H1 (cell line): ENCODE measurements around the gene SHMT2. TPM values are rescaled to one million over a fixed set of nuclear protein-coding genes. Genes with fewer than 3 reads are reported as not detected.

Source experiments
- ATF2 ChIP-seq: IDR thresholded peaks from 2 replicates; pipeline ENCODE4 v1.6.1; 2012; ENCODE audit warnings: low read length, inconsistent platforms
- ATF3 ChIP-seq: IDR thresholded peaks from 2 replicates; pipeline ENCODE4 v1.6.1; 2011; ENCODE audit warnings: low read depth, mild to moderate bottlenecking, low read length; ENCODE audit not compliant: insufficient read depth
- BCL11A ChIP-seq, 2 experiments: IDR thresholded peaks; one replicate each; pipeline ENCODE4 v1.6.1; 2011; ENCODE audit warnings: low read depth in 2 of 2, low read length in 2 of 2, mild to moderate bottlenecking in 2 of 2
- CEBPB ChIP-seq: IDR thresholded peaks from 2 replicates; pipeline ENCODE4 v1.6.1; 2012; ENCODE audit warnings: low read depth, low read length
- CREB1 ChIP-seq: IDR thresholded peaks from 2 replicates; pipeline ENCODE4 v1.6.1; 2012; ENCODE audit warnings: inconsistent platforms
- CTBP2 ChIP-seq: IDR thresholded peaks from 2 replicates; pipeline ENCODE4 v1.7.0; 2011; ENCODE audit warnings: borderline replicate concordance, mild to moderate bottlenecking, moderate library complexity, mixed read lengths, low read length; ENCODE audit not compliant: insufficient read depth, insufficient read length
- EP300 ChIP-seq, 2 experiments: IDR thresholded peaks; 1 replicate in 1 of 2; 2 replicates in 1 of 2; pipeline ENCODE4 v1.6.1; 2011 to 2012; ENCODE audit warnings: low read depth in 2 of 2, low read length in 2 of 2, mild to moderate bottlenecking in 2 of 2, borderline replicate concordance in 1 of 2, inconsistent platforms in 1 of 2, moderate library complexity in 1 of 2
- HDAC6 ChIP-seq: IDR thresholded peaks from one replicate; pipeline ENCODE4 v1.7.1; 2012; ENCODE audit warnings: low read depth, mild to moderate bottlenecking, inconsistent platforms, low read length, moderate library complexity
- NANOG ChIP-seq: IDR thresholded peaks from 2 replicates; pipeline ENCODE4 v1.6.1; 2011; ENCODE audit warnings: low read length, low read depth, mild to moderate bottlenecking, inconsistent platforms; ENCODE audit not compliant: insufficient read depth, poor library complexity, severe bottlenecking
- POLR2AphosphoS5 ChIP-seq: IDR thresholded peaks from 2 replicates; pipeline ENCODE4 v1.6.1; 2011; ENCODE audit warnings: low read depth, low read length
- RAD21 ChIP-seq, 2 experiments: IDR thresholded peaks in 1 of 2; conservative IDR thresholded peaks in 1 of 2; 2 replicates each; pipeline ENCODE4 v1.6.1; 2011; ENCODE audit warnings: low read depth in 2 of 2, low read length in 2 of 2, improper control_type of control experiment in 1 of 2, inconsistent platforms in 1 of 2, mild to moderate bottlenecking in 1 of 2, moderate library complexity in 1 of 2
- RBBP5 ChIP-seq: IDR thresholded peaks from 2 replicates; pipeline ENCODE4 v1.7.1; 2012; ENCODE audit warnings: low read depth, mild to moderate bottlenecking, inconsistent platforms, low read length, moderate library complexity, borderline replicate concordance
- RXRA ChIP-seq: IDR thresholded peaks from 2 replicates; pipeline ENCODE4 v1.6.1; 2011; ENCODE audit warnings: low read depth, mild to moderate bottlenecking, low read length, moderate library complexity; ENCODE audit not compliant: insufficient read depth
- SAP30 ChIP-seq: fragments of 300-600 bp; sonication (generic); IDR thresholded peaks from 2 replicates; pipeline ENCODE4 v1.7.1; 2012; ENCODE audit warnings: low read length, moderate library complexity, mild to moderate bottlenecking, inconsistent platforms; ENCODE audit not compliant: insufficient read depth, insufficient replicate concordance
- SUZ12 ChIP-seq: fragments of 200-600 bp; sonication (generic); IDR thresholded peaks from 2 replicates; pipeline ENCODE4 v1.6.1; 2012; ENCODE audit warnings: mild to moderate bottlenecking, inconsistent platforms, low read length, moderate library complexity, mixed read lengths
- TEAD4 ChIP-seq: IDR thresholded peaks from 2 replicates; pipeline ENCODE4 v1.6.1; 2012; ENCODE audit warnings: low read depth, low read length, inconsistent platforms, mixed read lengths
- polyA plus RNA-seq, 7 experiments: library from polyadenylated mRNA; depleted of rRNA in 3 of 7; stranded (reverse) in 5 of 7; unstranded in 2 of 7; fragments of >200 nt in 5 of 7; fragments of 200-250 nt in 2 of 7; gene quantifications; 1 replicate in 5 of 7; 2 replicates in 1 of 7; 4 replicates in 1 of 7; pipeline versions ENCODE4 v1.2.1 to v1.2.3, GENCODE V29; 2011 to 2013; ENCODE audit warnings: missing spikeins in 2 of 7, mixed read lengths in 2 of 7
- total RNA-seq: library from RNA; stranded (reverse); fragmentation: NEBNext Ultra II Directional; extraction: Animal tissue kit (Norgen Biotek cat#: 25700); gene quantifications from 2 replicates; pipeline ENCODE4 v1.2.1, GENCODE V29; 2021

SHMT2 gene
- total and polyA plus RNA-seq, 2 of the 8 experiments (the other 6 are each of a cell fraction or from before 2014, with no cell fraction given) = 274 to 520 TPM

GRCh38 chr12:57273516-57273915 is 44.0 kb downstream of the SHMT2 start (continued):
- no peak for TF ChIP-seq SAP30
- no peak for TF ChIP-seq HDAC6
- TF ChIP-seq RAD21 (IDR thresholded peaks at IDR 0.05 in 1 of 2, conservative IDR thresholded peaks at IDR 0.05 in 1 of 2; ENCODE audit: low read depth in 2 of 2, low read length in 2 of 2) = no peak
- TF ChIP-seq CEBPB = no peak
- TF ChIP-seq RBBP5 = no peak
- no peak for TF ChIP-seq TEAD4
- TF ChIP-seq POLR2AphosphoS5 = no peak
- no peak for TF ChIP-seq SUZ12
- TF ChIP-seq CREB1 = no peak
- no peak for TF ChIP-seq CTBP2
- no peak for TF ChIP-seq ATF2
- no peak for TF ChIP-seq ATF3
- no peak for TF ChIP-seq RXRA
- no peak for TF ChIP-seq EP300 (IDR thresholded peaks at IDR 0.05; ENCODE audit: borderline replicate concordance in 1 of 2, low read depth in 2 of 2, low read length in 2 of 2)
- TF ChIP-seq NANOG = no peak
- TF ChIP-seq BCL11A (IDR thresholded peaks at IDR 0.05; ENCODE audit: low read depth in 2 of 2, low read length in 2 of 2) = no peak
